H1 (cell line): Measurements from ENCODE around the gene PUSL1. TPM values are rescaled to one million over a fixed set of nuclear protein-coding genes. Genes with fewer than 3 reads are reported as not detected.

Experiments used
- CTCF ChIA-PET: fragments of 300-600 bp; sonication (Branson Sonifier 250); formaldehyde crosslinking; loops from one replicate; lab custom pipeline; 2021; ENCODE audit not compliant: partially characterized antibody; lab: Charles Lee
- POLR2A ChIA-PET: fragments of 300-600 bp; sonication (Branson Sonifier 250); formaldehyde crosslinking; loops from one replicate; lab custom pipeline; 2021; ENCODE audit warnings: inconsistent platforms; ENCODE audit not compliant: partially characterized antibody; lab: Charles Lee
- DNase-seq, 2 experiments: peaks; one replicate each; pipeline versions ENCODE4 v3.0.0 to v3.0.0-alpha.2; 2010 to 2022; ENCODE audit warnings: low spot score in 2 of 2, low read depth in 1 of 2, mixed read lengths in 1 of 2
- FAIRE-seq: peaks from 2 replicates; lab custom pipeline; 2011; peaks lifted over from hg19 to GRCh38; lab: Jason Lieb, UNC
- H2AFZ ChIP-seq: 2 replicates; pipeline ENCODE4 v1.8.1; 2012; ENCODE audit warnings: low read length, inconsistent platforms
- H2AK5ac ChIP-seq: 2 replicates; pipeline ENCODE4 v1.6.1; 2013; ENCODE audit warnings: low read depth, low read length
- H2BK120ac ChIP-seq: replicated peaks from 2 replicates; pipeline ENCODE3; 2013; ENCODE audit warnings: low read depth, low read length, inconsistent platforms
- H2BK12ac ChIP-seq: 2 replicates; pipeline ENCODE4 v1.6.1; 2013; ENCODE audit warnings: low read depth, low read length
- H2BK15ac ChIP-seq: 2 replicates; pipeline ENCODE4 v1.6.1; 2013; ENCODE audit warnings: low read length
- H2BK20ac ChIP-seq: 2 replicates; pipeline ENCODE4 v1.6.1; 2013; ENCODE audit warnings: low read length
- H2BK5ac ChIP-seq: 2 replicates; pipeline ENCODE4 v1.6.1; 2013; ENCODE audit warnings: low read depth, low read length
- H3K14ac ChIP-seq: 2 replicates; pipeline ENCODE4 v1.6.1; 2013; ENCODE audit warnings: inconsistent platforms; ENCODE audit not compliant: insufficient read length
- H3K18ac ChIP-seq: 2 replicates; pipeline ENCODE4 v1.6.1; 2013; ENCODE audit warnings: low read length; ENCODE audit errors: extremely low read depth
- H3K23ac ChIP-seq: 2 replicates; pipeline ENCODE4 v1.6.1; 2013; ENCODE audit warnings: inconsistent platforms; ENCODE audit not compliant: insufficient read length
- H3K23me2 ChIP-seq: 2 replicates; pipeline ENCODE4 v1.6.1; 2013; ENCODE audit warnings: low read depth, low read length
- H3K27ac ChIP-seq: 2 replicates; pipeline ENCODE4 v1.6.1; 2011; ENCODE audit warnings: low read depth, low read length, inconsistent platforms
- H3K27me3 ChIP-seq, 4 experiments: replicated peaks in 1 of 4; 1 replicate in 1 of 4; 2 replicates in 3 of 4; pipeline versions ENCODE4 v1.6.1 to v1.8.1; 2011 to 2013; ENCODE audit warnings: low read length in 3 of 4, mild to moderate bottlenecking in 3 of 4, inconsistent platforms in 2 of 4, mixed read lengths in 2 of 4, moderate library complexity in 1 of 4; ENCODE audit not compliant: control insufficient read depth in 3 of 4, insufficient read depth in 3 of 4; ENCODE audit errors: extremely low read depth in 1 of 4
- H3K36me3 ChIP-seq, 4 experiments: 2 replicates each; pipeline versions ENCODE4 v1.6.1 to v1.8.1; 2011 to 2013; ENCODE audit warnings: mild to moderate bottlenecking in 4 of 4, low read length in 3 of 4, moderate library complexity in 2 of 4, control low read depth in 1 of 4, inconsistent platforms in 1 of 4; ENCODE audit not compliant: insufficient read depth in 4 of 4, control insufficient read depth in 2 of 4
- H3K4ac ChIP-seq: replicated peaks from 2 replicates; pipeline ENCODE3; 2013; ENCODE audit warnings: low read length, low read depth, mixed read lengths, inconsistent platforms; ENCODE audit not compliant: insufficient read length
- H3K4me1 ChIP-seq, 4 experiments: replicated peaks in 1 of 4; 1 replicate in 1 of 4; 2 replicates in 3 of 4; pipeline versions ENCODE4 v1.6.1 to v1.8.1; 2011 to 2013; ENCODE audit warnings: low read length in 3 of 4, inconsistent platforms in 2 of 4, mixed read lengths in 1 of 4; ENCODE audit not compliant: insufficient read depth in 4 of 4, control insufficient read depth in 3 of 4
- H3K4me2 ChIP-seq, 2 experiments: 2 replicates each; pipeline versions ENCODE4 v1.6.1 to v1.8.1; 2011 to 2013; ENCODE audit warnings: low read depth in 2 of 2, low read length in 2 of 2, control low read depth in 1 of 2, inconsistent platforms in 1 of 2, mild to moderate bottlenecking in 1 of 2; ENCODE audit not compliant: insufficient read depth in 1 of 2
- H3K4me3 ChIP-seq, 4 experiments: fragments of 200-600, 300-600 bp in 1 of 4; sonication (generic), shearing (Covaris generic), sonication (Bioruptor Twin) in 1 of 4; 2 replicates each; pipeline versions ENCODE4 v1.5.1 to v1.8.1; 2011 to 2016; ENCODE audit warnings: low read length in 4 of 4, low read depth in 3 of 4, control low read depth in 2 of 4, inconsistent platforms in 2 of 4, mild to moderate bottlenecking in 2 of 4, mixed read lengths in 1 of 4, moderate library complexity in 1 of 4; ENCODE audit not compliant: insufficient read depth in 2 of 4; ENCODE audit errors: extremely low read depth in 1 of 4
- H3K56ac ChIP-seq: replicated peaks from 2 replicates; pipeline ENCODE3; 2013; ENCODE audit warnings: low read depth, mild to moderate bottlenecking, mixed read lengths, low read length, inconsistent platforms; ENCODE audit not compliant: insufficient read length
- H3K79me1 ChIP-seq: 2 replicates; pipeline ENCODE4 v1.6.1; 2013; ENCODE audit warnings: low read depth, low read length, control low read depth
- H3K79me2 ChIP-seq, 2 experiments: 2 replicates each; pipeline versions ENCODE4 v1.6.1 to v1.8.1; 2012 to 2013; ENCODE audit warnings: low read length in 2 of 2, mild to moderate bottlenecking in 2 of 2, inconsistent platforms in 1 of 2; ENCODE audit not compliant: insufficient read depth in 2 of 2, control insufficient read depth in 1 of 2
- H3K9ac ChIP-seq, 4 experiments: replicated peaks in 1 of 4; 1 replicate in 1 of 4; 2 replicates in 3 of 4; pipeline versions ENCODE4 v1.6.1 to v1.8.1; 2011 to 2013; ENCODE audit warnings: low read depth in 3 of 4, low read length in 3 of 4, control low read depth in 2 of 4, mild to moderate bottlenecking in 2 of 4, moderate library complexity in 2 of 4, inconsistent platforms in 1 of 4; ENCODE audit errors: extremely low read depth in 1 of 4
- H3K9me3 ChIP-seq, 2 experiments: 2 replicates each; pipeline versions ENCODE4 v1.6.1 to v1.8.1; 2012 to 2013; ENCODE audit warnings: mild to moderate bottlenecking in 2 of 2, moderate library complexity in 2 of 2, control low read depth in 1 of 2, inconsistent platforms in 1 of 2, low read depth in 1 of 2, low read length in 1 of 2, mixed read lengths in 1 of 2; ENCODE audit not compliant: insufficient read depth in 2 of 2
- H4K20me1 ChIP-seq, 2 experiments: replicated peaks in 1 of 2; 2 replicates each; pipeline versions ENCODE3 to v1.8.1; 2011 to 2013; ENCODE audit warnings: inconsistent platforms in 2 of 2, low read length in 2 of 2, mild to moderate bottlenecking in 1 of 2; ENCODE audit not compliant: insufficient read depth in 2 of 2, control insufficient read depth in 1 of 2
- H4K5ac ChIP-seq: 2 replicates; pipeline ENCODE4 v1.6.1; 2013; ENCODE audit warnings: low read length, low read depth, mixed read lengths, inconsistent platforms; ENCODE audit not compliant: insufficient read length
- H4K8ac ChIP-seq: 2 replicates; pipeline ENCODE4 v1.8.0; 2013; ENCODE audit warnings: mild to moderate bottlenecking, moderate library complexity, low read length, inconsistent platforms; ENCODE audit not compliant: insufficient read depth; ENCODE audit errors: extremely low read depth
- H4K91ac ChIP-seq: replicated peaks from 2 replicates; pipeline ENCODE3; 2013; ENCODE audit warnings: low read length, mixed read lengths, inconsistent platforms; ENCODE audit not compliant: insufficient read length
- BRCA1 ChIP-seq: IDR thresholded peaks from 2 replicates; pipeline ENCODE4 v1.6.1; 2012; ENCODE audit warnings: low read depth, low read length, improper control_type of control experiment
- HDAC6 ChIP-seq: IDR thresholded peaks from one replicate; pipeline ENCODE4 v1.7.1; 2012; ENCODE audit warnings: low read depth, mild to moderate bottlenecking, inconsistent platforms, low read length, moderate library complexity
- KDM1A ChIP-seq: fragments of 200-600, 300-600 bp; sonication (generic); IDR thresholded peaks from 2 replicates; pipeline ENCODE4 v1.7.1; 2016; ENCODE audit warnings: mild to moderate bottlenecking, low read length, borderline replicate concordance
- MAFK ChIP-seq: IDR thresholded peaks from 2 replicates; pipeline ENCODE4 v1.6.1; 2012; ENCODE audit warnings: low read depth, mild to moderate bottlenecking, improper control_type of control experiment, low read length
- RAD21 ChIP-seq, 2 experiments: IDR thresholded peaks in 1 of 2; conservative IDR thresholded peaks in 1 of 2; 2 replicates each; pipeline ENCODE4 v1.6.1; 2011; ENCODE audit warnings: low read depth in 2 of 2, low read length in 2 of 2, improper control_type of control experiment in 1 of 2, inconsistent platforms in 1 of 2, mild to moderate bottlenecking in 1 of 2, moderate library complexity in 1 of 2
- RBBP5 ChIP-seq: IDR thresholded peaks from 2 replicates; pipeline ENCODE4 v1.7.1; 2012; ENCODE audit warnings: low read depth, mild to moderate bottlenecking, inconsistent platforms, low read length, moderate library complexity, borderline replicate concordance
- SAP30 ChIP-seq: fragments of 300-600 bp; sonication (generic); IDR thresholded peaks from 2 replicates; pipeline ENCODE4 v1.7.1; 2012; ENCODE audit warnings: low read length, moderate library complexity, mild to moderate bottlenecking, inconsistent platforms; ENCODE audit not compliant: insufficient read depth, insufficient replicate concordance
- SIX5 ChIP-seq: IDR thresholded peaks from 2 replicates; pipeline ENCODE4 v1.6.1; 2011; ENCODE audit warnings: mild to moderate bottlenecking, low read depth, low read length
- TCF12 ChIP-seq: IDR thresholded peaks from 2 replicates; pipeline ENCODE4 v1.6.1; 2011; ENCODE audit warnings: low read depth, mild to moderate bottlenecking, low read length
- TEAD4 ChIP-seq: IDR thresholded peaks from 2 replicates; pipeline ENCODE4 v1.6.1; 2012; ENCODE audit warnings: low read depth, low read length, inconsistent platforms, mixed read lengths
- WGBS, 2 experiments: shearing (Covaris generic) in 1 of 2; methylation state at CpG; one replicate each; pipeline versions ENCODE4 v1.1.6 to v1.1.7; 2013 to 2015; ENCODE audit warnings: low lambda C conversion rate in 2 of 2, mixed read lengths in 2 of 2, inconsistent platforms in 1 of 2, low coverage in 1 of 2, missing lambda C conversion rate in 1 of 2; ENCODE audit not compliant: insufficient replicate concordance in 2 of 2, insufficient coverage in 1 of 2, insufficient read length in 1 of 2; ENCODE audit errors: extremely low coverage in 1 of 2, missing lambda C conversion rate in 1 of 2; 5-methylcytosine and 5-hydroxymethylcytosine counted together
- polyA plus RNA-seq, 7 experiments: library from polyadenylated mRNA; depleted of rRNA in 3 of 7; stranded (reverse) in 5 of 7; unstranded in 2 of 7; fragments of >200 nt in 5 of 7; fragments of 200-250 nt in 2 of 7; gene quantifications; 1 replicate in 5 of 7; 2 replicates in 1 of 7; 4 replicates in 1 of 7; pipeline versions ENCODE4 v1.2.1 to v1.2.3, GENCODE V29; 2011 to 2013; ENCODE audit warnings: missing spikeins in 2 of 7, mixed read lengths in 2 of 7
- total RNA-seq: library from RNA; stranded (reverse); fragmentation: NEBNext Ultra II Directional; extraction: Animal tissue kit (Norgen Biotek cat#: 25700); gene quantifications from 2 replicates; pipeline ENCODE4 v1.2.1, GENCODE V29; 2021
- TF ChIP-seq, protein P1 (sequence below): IDR thresholded peaks from 2 replicates; pipeline ENCODE4 v1.6.1; 2012; ENCODE audit warnings: inconsistent platforms

Gene PUSL1
- total and polyA plus RNA-seq, 2 of the 8 experiments (the other 6 are each of a cell fraction or from before 2014, with no cell fraction given): 38.8 to 87.4 TPM

DNA sequence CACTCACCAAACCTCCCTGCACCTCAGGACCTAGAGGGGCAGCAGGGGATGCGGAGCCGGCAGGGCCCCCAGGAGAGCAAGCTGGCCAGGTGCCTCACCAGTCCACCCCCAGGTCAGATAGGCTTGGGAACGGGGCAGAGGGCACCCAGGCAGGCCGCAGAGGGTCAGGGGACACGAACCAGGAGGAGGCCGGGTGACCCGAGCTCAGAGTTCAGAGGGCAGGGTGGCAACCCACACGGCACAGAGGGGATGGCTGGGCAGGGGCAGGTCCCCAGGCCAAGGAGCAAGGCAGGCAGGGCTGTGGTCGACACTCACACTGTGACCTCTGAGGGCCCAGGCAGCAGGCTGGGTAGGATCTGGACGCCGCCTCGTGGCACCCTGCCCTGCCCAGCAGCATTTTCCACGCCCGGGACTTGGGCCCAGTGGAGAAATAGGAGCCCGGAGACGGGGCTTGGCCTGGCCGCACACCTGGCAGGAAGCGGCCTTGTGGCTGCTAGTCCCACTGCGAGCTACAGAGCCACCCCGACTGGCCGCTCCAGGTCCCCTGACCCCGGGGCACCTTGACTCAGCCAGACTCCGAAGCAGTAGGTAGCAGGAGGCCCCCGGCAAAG is 35.5 kb downstream of the PUSL1 start:
- 93% methylated on average over 24 of the region's 24 CpGs; no CpG with 5 or more reads in 1 of the 2 experiments for WGBS, 2 experiments
- no peak for FAIRE-seq
- H3K9me3 ChIP-seq: peaks cover 0 to 5% of the 10 kb centered on the region in 2 experiments; a peak in 1 of 4 replicates
- H2BK5ac ChIP-seq: no peak overlapping the region
- ChIA-PET CTCF (interaction anchor here (0.9 to 4.4 kb wide), 10 partner anchors 9 to 278 kb away, joined by 3 to 34 read pairs (median 3); no protein-coding TSS in a partner anchor), POLR2A (interaction anchor here (0.9 to 3.1 kb wide), 8 partner anchors 9 to 67 kb away, joined by 3 to 12 read pairs (median 4); no protein-coding TSS in a partner anchor)
- no peak overlapping the region for H4K5ac ChIP-seq
- no peak overlapping the region for H3K4me3 ChIP-seq
- H3K36me3 ChIP-seq: peaks cover 2 to 27% (median 11%) of the 10 kb centered on the region in 4 experiments; a peak in 6 of 8 replicates
- H3K23ac ChIP-seq: no peak overlapping the region
- peaks cover 27% of the 10 kb centered on the region for H3K79me1 ChIP-seq
- DNase-seq: no peak
- H3K9ac ChIP-seq: no peak overlapping the region
- H2AK5ac ChIP-seq: no peak overlapping the region
- no peak overlapping the region for H3K4ac ChIP-seq
- peaks cover 0 to 28% of the 10 kb centered on the region in 2 experiments; a peak in 3 of 4 replicates for H3K79me2 ChIP-seq
- no peak overlapping the region for H2BK20ac ChIP-seq
- H2AFZ ChIP-seq: no peak overlapping the region
- H3K27ac ChIP-seq: no peak overlapping the region
- H2BK120ac ChIP-seq: no peak overlapping the region
- peaks cover 20 to 48% of the 10 kb centered on the region in 2 experiments for H4K20me1 ChIP-seq
- H3K14ac ChIP-seq: no peak overlapping the region
- H2BK15ac ChIP-seq: no peak overlapping the region
- no peaks in the 10 kb centered on the region; a peak in 1 of 7 replicates for H3K27me3 ChIP-seq
- peaks cover 0 to 16% (median 9%) of the 10 kb centered on the region in 4 experiments; a peak in 5 of 7 replicates for H3K4me1 ChIP-seq
- no peak overlapping the region for H4K91ac ChIP-seq
- H2BK12ac ChIP-seq: no peak overlapping the region
- H3K18ac ChIP-seq: no peak overlapping the region
- no peak overlapping the region for H3K56ac ChIP-seq
- H3K23me2 ChIP-seq: peaks cover 10% of the 10 kb centered on the region; the same call in 1 of the 2 replicates
- H3K4me2 ChIP-seq: no peak overlapping the region
- no peak overlapping the region; the same call in 1 of the 2 replicates for H4K8ac ChIP-seq
- TF ChIP-seq SAP30: no peak
- no peak for TF ChIP-seq TEAD4
- TF ChIP-seq, protein P1, sequence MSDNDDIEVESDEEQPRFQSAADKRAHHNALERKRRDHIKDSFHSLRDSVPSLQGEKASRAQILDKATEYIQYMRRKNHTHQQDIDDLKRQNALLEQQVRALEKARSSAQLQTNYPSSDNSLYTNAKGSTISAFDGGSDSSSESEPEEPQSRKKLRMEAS: no peak
- no peak for TF ChIP-seq RBBP5
- no peak for TF ChIP-seq RAD21 (IDR thresholded peaks at IDR 0.05 in 1 of 2, conservative IDR thresholded peaks at IDR 0.05 in 1 of 2; ENCODE audit: low read depth in 2 of 2, low read length in 2 of 2)
- no peak for TF ChIP-seq HDAC6
- no peak for TF ChIP-seq TCF12
- TF ChIP-seq SIX5: no peak
- TF ChIP-seq BRCA1: no peak
- no peak for TF ChIP-seq KDM1A
- no peak for TF ChIP-seq MAFK
